OCI-LY1 (cell line): Measurements from ENCODE around the gene SLC1A4.

Source experiments
- H2AFZ ChIP-seq: fragments of 200-600 bp; sonication (generic), shearing (Covaris generic); 2 replicates; pipeline ENCODE4 v1.6.0; 2014; ENCODE audit warnings: antibody characterized with exemption, mild to moderate bottlenecking, low read length
- H3F3A ChIP-seq: fragments of 200-600 bp; sonication (generic), shearing (Covaris generic); 2 replicates; pipeline ENCODE4 v1.6.0; 2014; ENCODE audit warnings: mild to moderate bottlenecking, antibody characterized with exemption, low read length, moderate library complexity; ENCODE audit not compliant: insufficient read depth
- H3K27ac ChIP-seq: fragments of 200-600 bp; sonication (generic); 2 replicates; pipeline ENCODE4 v1.5.1; 2014; ENCODE audit warnings: low read length, mixed run types, mild to moderate bottlenecking, low read depth; ENCODE audit not compliant: poor library complexity, severe bottlenecking
- H3K27me3 ChIP-seq: fragments of 200-600 bp; sonication (generic); 2 replicates; pipeline ENCODE4 v1.6.0; 2014; ENCODE audit warnings: antibody characterized with exemption, mild to moderate bottlenecking, low read length, moderate library complexity; ENCODE audit not compliant: insufficient read depth
- H3K36me3 ChIP-seq: fragments of 200-600 bp; sonication (generic); 2 replicates; pipeline ENCODE4 v1.6.1; 2014; ENCODE audit warnings: mild to moderate bottlenecking, antibody characterized with exemption, low read length, moderate library complexity, mixed read lengths; ENCODE audit not compliant: insufficient read depth
- H3K4me1 ChIP-seq: fragments of 200-600 bp; sonication (generic); 2 replicates; pipeline ENCODE4 v1.5.1; 2014; ENCODE audit warnings: mild to moderate bottlenecking, low read length, moderate library complexity; ENCODE audit not compliant: insufficient read depth, severe bottlenecking
- H3K4me2 ChIP-seq: fragments of 200-600 bp; sonication (generic), shearing (Covaris generic); 2 replicates; pipeline ENCODE4 v1.6.1; 2014; ENCODE audit warnings: low read length
- H3K4me3 ChIP-seq: fragments of 200-600 bp; sonication (generic); 2 replicates; pipeline ENCODE4 v1.5.1; 2014; ENCODE audit warnings: low read length, low read depth, mild to moderate bottlenecking, mixed read lengths; ENCODE audit not compliant: poor library complexity, severe bottlenecking
- H3K79me2 ChIP-seq: fragments of 200-600 bp; shearing (Covaris generic); 2 replicates; pipeline ENCODE4 v1.6.1; 2016; ENCODE audit warnings: mixed run types, low read length, mixed read lengths; ENCODE audit not compliant: insufficient read depth
- H3K9ac ChIP-seq: fragments of 200-600 bp; sonication (generic), shearing (Covaris generic); 2 replicates; pipeline ENCODE4 v1.6.1; 2014; ENCODE audit warnings: mild to moderate bottlenecking, low read length, mixed read lengths
- H3K9me2 ChIP-seq: fragments of 200-600 bp; sonication (generic), shearing (Covaris generic); 2 replicates; pipeline ENCODE4 v1.6.1; 2014; ENCODE audit warnings: low read depth, mild to moderate bottlenecking, low read length, mixed read lengths
- H3K9me3 ChIP-seq: fragments of 200-600 bp; shearing (Covaris generic); 2 replicates; pipeline ENCODE4 v1.6.1; 2014; ENCODE audit warnings: low read length, mixed read lengths
- H4K20me1 ChIP-seq: fragments of 200-600 bp; sonication (generic), shearing (Covaris generic); 2 replicates; pipeline ENCODE4 v1.6.0; 2016; ENCODE audit warnings: mild to moderate bottlenecking, low read length; ENCODE audit not compliant: insufficient read depth
- CTCF ChIP-seq: fragments of 200-600 bp; sonication (generic), shearing (Covaris generic); IDR thresholded peaks from 2 replicates; pipeline ENCODE4 v1.5.1; 2017; ENCODE audit warnings: mild to moderate bottlenecking, antibody characterized with exemption, low read length, moderate library complexity, mixed read lengths
- EZH2 ChIP-seq: fragments of 200-600 bp; sonication (generic), shearing (Covaris generic); IDR thresholded peaks from 2 replicates; pipeline ENCODE4 v1.8.0; 2017; ENCODE audit warnings: borderline replicate concordance, mixed run types, mild to moderate bottlenecking, antibody characterized with exemption, low read length, moderate library complexity, mixed read lengths

The SLC1A4 gene

GRCh38 chr2:64970495-64970894 is 18.7 kb upstream of the SLC1A4 start:
- no peak overlapping the region for H3K27ac ChIP-seq
- H2AFZ ChIP-seq: no peak overlapping the region
- H3K27me3 ChIP-seq: no peaks in the 10 kb centered on the region
- no peaks in the 10 kb centered on the region for H3K79me2 ChIP-seq
- no peak overlapping the region for H3K9ac ChIP-seq
- no peak overlapping the region for H3K4me3 ChIP-seq
- no peaks in the 10 kb centered on the region for H3K9me2 ChIP-seq
- no peaks in the 10 kb centered on the region for H3K4me1 ChIP-seq
- H3F3A ChIP-seq: no peaks in the 10 kb centered on the region
- H3K4me2 ChIP-seq: no peak overlapping the region
- H3K36me3 ChIP-seq: no peaks in the 10 kb centered on the region
- TF ChIP-seq EZH2 (no peak), CTCF (no peak)
- no peaks in the 10 kb centered on the region for H3K9me3 ChIP-seq
- H4K20me1 ChIP-seq: no peaks in the 10 kb centered on the region

- Histone ChIP-seq H3K9me2 (no peaks in the 10 kb centered on the region), H4K20me1 (no peaks in the 10 kb centered on the region), H2AFZ (no peak overlapping the region), H3K27ac (no peak overlapping the region), H3K4me1 (no peaks in the 10 kb centered on the region), H3F3A (no peaks in the 10 kb centered on the region), H3K4me2 (no peak overlapping the region), H3K27me3 (no peaks in the 10 kb centered on the region), H3K36me3 (no peaks in the 10 kb centered on the region), H3K9ac (no peak overlapping the region), H3K4me3 (no peak overlapping the region), H3K9me3 (no peaks in the 10 kb centered on the region), H3K79me2 (no peaks in the 10 kb centered on the region)
- TF ChIP-seq CTCF: no peak
- no peak for TF ChIP-seq EZH2
Observed at GRCh38 chr2:64972426-64972825, 16.8 kb upstream of the SLC1A4 start.

- no peak overlapping the region for H2AFZ ChIP-seq
- no peak overlapping the region for H3K4me3 ChIP-seq
- no peaks in the 10 kb centered on the region for H3K36me3 ChIP-seq
- H3K4me1 ChIP-seq: no peaks in the 10 kb centered on the region
- H3K27ac ChIP-seq: no peak overlapping the region
- H3K9me3 ChIP-seq: no peaks in the 10 kb centered on the region
- no peaks in the 10 kb centered on the region for H3K9me2 ChIP-seq
- H4K20me1 ChIP-seq: no peaks in the 10 kb centered on the region
- H3F3A ChIP-seq: no peaks in the 10 kb centered on the region
- TF ChIP-seq EZH2 (no peak), CTCF (no peak)
- H3K4me2 ChIP-seq: no peak overlapping the region
- no peaks in the 10 kb centered on the region for H3K27me3 ChIP-seq
- H3K79me2 ChIP-seq: no peaks in the 10 kb centered on the region
- no peak overlapping the region for H3K9ac ChIP-seq
Observed at GRCh38 chr2:64972876-64973275, 16.3 kb upstream of the SLC1A4 start.
